H9 (cell line): ENCODE measurements around the gene DSTYK. TPM values are rescaled to one million over a fixed set of nuclear protein-coding genes. Genes with fewer than 3 reads are reported as not detected.

Source experiments
- DNase-seq: peaks from one replicate; pipeline ENCODE4 v3.0.0-alpha.2; 2017
- H2AFZ ChIP-seq: one replicate; pipeline ENCODE4 v1.6.1; 2013; ENCODE audit warnings: mild to moderate bottlenecking, low read length, control low read depth, moderate library complexity
- H2AK5ac ChIP-seq: 2 replicates; pipeline ENCODE4 v1.6.1; 2013; ENCODE audit warnings: low read length, control low read depth, mixed read lengths; ENCODE audit not compliant: insufficient read length
- H2BK120ac ChIP-seq: one replicate; pipeline ENCODE4 v1.6.1; 2013; ENCODE audit warnings: low read depth, mild to moderate bottlenecking, low read length, control low read depth, inconsistent platforms; ENCODE audit not compliant: poor library complexity, severe bottlenecking
- H2BK12ac ChIP-seq: 2 replicates; pipeline ENCODE4 v1.6.1; 2013; ENCODE audit warnings: low read length, control low read depth, mixed read lengths, low read depth; ENCODE audit not compliant: insufficient read length
- H2BK15ac ChIP-seq: 2 replicates; pipeline ENCODE4 v1.6.1; 2013; ENCODE audit warnings: low read depth, low read length, control low read depth
- H2BK20ac ChIP-seq: one replicate; pipeline ENCODE4 v1.6.1; 2013; ENCODE audit warnings: low read depth, mild to moderate bottlenecking, low read length, control low read depth, inconsistent platforms; ENCODE audit not compliant: poor library complexity, severe bottlenecking
- H2BK5ac ChIP-seq: 2 replicates; pipeline ENCODE4 v1.6.1; 2013; ENCODE audit warnings: low read length, control low read depth, mixed read lengths; ENCODE audit not compliant: insufficient read length
- H3K14ac ChIP-seq: 2 replicates; pipeline ENCODE4 v1.6.1; 2013; ENCODE audit warnings: low read length, control low read depth; ENCODE audit not compliant: insufficient read depth
- H3K18ac ChIP-seq: 2 replicates; pipeline ENCODE4 v1.6.1; 2013; ENCODE audit warnings: low read depth, mild to moderate bottlenecking, mixed read lengths, low read length, control low read depth; ENCODE audit not compliant: insufficient read length
- H3K23ac ChIP-seq: 2 replicates; pipeline ENCODE4 v1.6.1; 2013; ENCODE audit warnings: low read length, control low read depth, mixed read lengths, low read depth; ENCODE audit not compliant: insufficient read length
- H3K23me2 ChIP-seq: 2 replicates; pipeline ENCODE4 v1.6.1; 2013; ENCODE audit warnings: low read depth, mild to moderate bottlenecking, mixed read lengths, low read length, control low read depth; ENCODE audit not compliant: insufficient read length, poor library complexity, severe bottlenecking
- H3K27ac ChIP-seq: 2 replicates; pipeline ENCODE4 v1.5.1; 2013; ENCODE audit warnings: low read length, control low read depth, mixed read lengths, low read depth; ENCODE audit not compliant: insufficient read length
- H3K27me3 ChIP-seq: 2 replicates; pipeline ENCODE4 v1.6.1; 2013; ENCODE audit warnings: low read length, control low read depth, inconsistent platforms; ENCODE audit not compliant: insufficient read depth
- H3K4ac ChIP-seq: 2 replicates; pipeline ENCODE4 v1.6.1; 2013; ENCODE audit warnings: low read depth, mild to moderate bottlenecking, control low read depth, inconsistent platforms, low read length, moderate library complexity
- H3K4me1 ChIP-seq: 2 replicates; pipeline ENCODE4 v1.6.1; 2013; ENCODE audit warnings: low read length, control low read depth, inconsistent platforms; ENCODE audit not compliant: insufficient read depth
- H3K4me2 ChIP-seq: 2 replicates; pipeline ENCODE4 v1.6.1; 2013; ENCODE audit warnings: low read length, control low read depth, mixed read lengths; ENCODE audit not compliant: insufficient read length, insufficient read depth
- H3K56ac ChIP-seq: 2 replicates; pipeline ENCODE4 v1.6.1; 2013; ENCODE audit warnings: low read depth, mild to moderate bottlenecking, mixed read lengths, low read length, control low read depth; ENCODE audit not compliant: insufficient read length
- H3K79me1 ChIP-seq: 2 replicates; pipeline ENCODE4 v1.6.1; 2013; ENCODE audit warnings: low read depth, mild to moderate bottlenecking, moderate library complexity, low read length, control low read depth, inconsistent platforms; ENCODE audit not compliant: insufficient read depth, poor library complexity, severe bottlenecking
- H3K79me2 ChIP-seq: 2 replicates; pipeline ENCODE4 v1.6.1; 2013; ENCODE audit warnings: low read length, control low read depth, inconsistent platforms; ENCODE audit not compliant: insufficient read depth
- H3K9ac ChIP-seq: 2 replicates; pipeline ENCODE4 v1.6.1; 2013; ENCODE audit warnings: low read length, control low read depth, mixed read lengths; ENCODE audit not compliant: insufficient read length; ENCODE audit errors: extremely low read depth
- H3K9me3 ChIP-seq: one replicate; pipeline ENCODE4 v1.6.1; 2013; ENCODE audit warnings: low read depth, low read length, inconsistent platforms; ENCODE audit not compliant: control insufficient read depth
- H3T11ph ChIP-seq: one replicate; pipeline ENCODE4 v1.6.1; 2013; ENCODE audit warnings: mild to moderate bottlenecking, low read length, control low read depth, inconsistent platforms
- H4K20me1 ChIP-seq: one replicate; pipeline ENCODE4 v1.6.1; 2013; ENCODE audit not compliant: control insufficient read depth, insufficient read length, insufficient read depth
- H4K5ac ChIP-seq: 2 replicates; pipeline ENCODE4 v1.6.1; 2013; ENCODE audit warnings: low read depth, mild to moderate bottlenecking, mixed read lengths, low read length, control low read depth; ENCODE audit not compliant: insufficient read length
- H4K8ac ChIP-seq: replicated peaks from 2 replicates; pipeline ENCODE4 v1.6.1; 2013; ENCODE audit warnings: low read length, control low read depth, mixed read lengths, low read depth; ENCODE audit not compliant: insufficient read length
- H4K91ac ChIP-seq: 2 replicates; pipeline ENCODE4 v1.6.1; 2013; ENCODE audit warnings: low read depth, mild to moderate bottlenecking, moderate library complexity, mixed read lengths, low read length, control low read depth; ENCODE audit not compliant: insufficient read length
- H3K27ac Mint-ChIP-seq, 3 experiments: 2 replicates in 2 of 3; 3 replicates in 1 of 3; pipeline ENCODE4 v1.8.0; 2020 to 2021; ENCODE audit warnings: mixed read lengths in 3 of 3, mild to moderate bottlenecking in 1 of 3, moderate library complexity in 1 of 3
- H3K27me3 Mint-ChIP-seq: 2 replicates; pipeline ENCODE4 v1.8.0; 2021; ENCODE audit warnings: low read depth, mild to moderate bottlenecking, moderate library complexity, mixed read lengths
- H3K36me3 Mint-ChIP-seq, 3 experiments: 2 replicates in 2 of 3; 3 replicates in 1 of 3; pipeline ENCODE4 v1.8.0; 2020 to 2021; ENCODE audit warnings: low read depth in 3 of 3, mixed read lengths in 3 of 3; ENCODE audit not compliant: insufficient read depth in 1 of 3
- H3K4me1 Mint-ChIP-seq, 2 experiments: 2 replicates each; pipeline ENCODE4 v1.8.0; 2020; ENCODE audit warnings: mixed read lengths in 2 of 2
- H3K4me3 Mint-ChIP-seq, 2 experiments: 2 replicates in 1 of 2; 3 replicates in 1 of 2; pipeline ENCODE4 v1.8.0; 2020 to 2021; ENCODE audit warnings: mild to moderate bottlenecking in 2 of 2, mixed read lengths in 2 of 2, moderate library complexity in 1 of 2
- H3K9me3 Mint-ChIP-seq, 2 experiments: 2 replicates in 1 of 2; 3 replicates in 1 of 2; pipeline ENCODE4 v1.8.0; 2020; ENCODE audit warnings: mild to moderate bottlenecking in 2 of 2, mixed read lengths in 2 of 2, moderate library complexity in 1 of 2
- CTCF ChIP-seq: fragments of 200-600 bp; sonication (generic); conservative IDR thresholded peaks from 3 replicates; pipeline ENCODE4 v1.8.0; 2021; ENCODE audit warnings: antibody characterized with exemption, mild to moderate bottlenecking
- WGBS: extraction: QIAGEN DNeasy Blood & Tissue Kit; methylation state at CpG from one replicate; pipeline ENCODE4 v1.1.7; 2013; ENCODE audit warnings: missing lambda C conversion rate, low lambda C conversion rate, mixed read lengths; ENCODE audit not compliant: insufficient read length; ENCODE audit errors: extremely low coverage; 5-methylcytosine and 5-hydroxymethylcytosine counted together
- total RNA-seq: library from RNA; stranded (reverse); gene quantifications from 2 replicates; pipeline ENCODE4 v1.2.1, GENCODE V29; 2021

The DSTYK gene
- total RNA-seq, 1 experiment from 2014 or later: 8.5 TPM

- Mint-ChIP-seq H3K27ac (no peak overlapping the region), H3K9me3 (no peaks in the 10 kb centered on the region)
These were observed 46.2 kb upstream of the DSTYK start for GRCh38 chr1:205257735-205258134.

More at GRCh38 chr1:205257735-205258134, 46.2 kb upstream of the DSTYK start:
- no peak overlapping the region for H3K23ac ChIP-seq
- H2BK20ac ChIP-seq: no peak overlapping the region
- Mint-ChIP-seq H3K27me3 (no peaks in the 10 kb centered on the region; the same call in 1 of the 2 replicates), H3K4me3 (no peak overlapping the region), H3K4me1 (peaks cover 39% of the 10 kb centered on the region in 2 experiments), H3K36me3 (no peaks in the 10 kb centered on the region)
- WGBS: no CpG with 5 or more reads among the region's 2 CpGs
- H3K4ac ChIP-seq: no peak overlapping the region
- no peak overlapping the region for H3K18ac ChIP-seq
- no peak overlapping the region for H2BK120ac ChIP-seq
- no peak overlapping the region for H3K9ac ChIP-seq
- no peak overlapping the region for H4K91ac ChIP-seq
- no peak overlapping the region for H4K5ac ChIP-seq
- no peaks in the 10 kb centered on the region for H3K79me1 ChIP-seq
- no peak overlapping the region for H2BK12ac ChIP-seq
- no peak overlapping the region for H2AFZ ChIP-seq
- no peak overlapping the region for H2AK5ac ChIP-seq
- H3K27me3 ChIP-seq: no peaks in the 10 kb centered on the region
- no peaks in the 10 kb centered on the region for H3K79me2 ChIP-seq
- H3K4me2 ChIP-seq: no peak overlapping the region
- H3K23me2 ChIP-seq: no peaks in the 10 kb centered on the region
- H4K20me1 ChIP-seq: no peaks in the 10 kb centered on the region
- TF ChIP-seq CTCF: no peak
- no peak overlapping the region for H3K56ac ChIP-seq
- H3K4me1 ChIP-seq: peaks cover 8% of the 10 kb centered on the region
- no peak overlapping the region for H2BK5ac ChIP-seq
- no peak overlapping the region for H4K8ac ChIP-seq
- no peak overlapping the region for H2BK15ac ChIP-seq
- no peak overlapping the region for H3K27ac ChIP-seq
- H3K14ac ChIP-seq: no peak overlapping the region
- no peaks in the 10 kb centered on the region for H3K9me3 ChIP-seq
- H3T11ph ChIP-seq: no peak overlapping the region
- no peak for DNase-seq
